Activated T-cell treated with anti-CD3 and anti-CD28 coated beads, Interleukin-2, amount 50 U/mL, for 1 hour (primary cell): ENCODE data around the gene PCF11.
A peak's percentile ranks its signal among the peaks of the same experiment; 100 is the strongest.
"Not testable (repeated sequence)": the region's sequence is repeated elsewhere in the genome, so short reads cannot be mapped to it uniquely, and the experiment has no call there.

Source experiments
- DNase-seq: peaks from one replicate; pipeline ENCODE4 v3.0.0-alpha.2; 2020

The PCF11 gene

DNA sequence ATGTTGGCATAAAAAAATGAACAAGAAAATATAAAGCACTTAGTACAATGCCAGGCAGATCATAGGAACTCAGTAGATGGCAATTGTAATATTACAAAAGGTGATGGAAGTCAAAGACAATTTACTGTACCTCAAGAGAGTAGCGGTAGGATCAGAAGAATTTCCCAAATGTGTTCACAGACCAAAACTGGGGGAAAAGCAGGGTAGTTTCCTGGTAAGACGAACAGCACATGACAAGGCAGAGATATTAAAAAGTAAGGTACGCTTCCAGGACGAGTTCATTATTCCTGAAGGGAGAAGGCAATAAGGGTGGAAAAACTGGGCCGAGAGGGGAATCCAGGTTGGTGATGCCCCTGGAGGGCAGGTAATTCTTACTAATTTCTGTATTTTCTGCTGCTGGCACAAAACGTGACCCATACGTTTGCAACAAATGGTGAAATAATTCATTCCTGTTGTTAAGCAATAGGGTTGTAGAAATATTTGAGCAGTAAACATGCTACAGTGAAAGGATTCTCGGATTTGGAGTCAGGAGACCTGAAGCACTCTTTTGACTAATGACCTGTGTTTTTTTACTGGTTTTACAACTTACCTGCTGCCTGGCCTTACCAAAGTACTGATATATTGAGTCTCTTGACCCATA, 35.8 kb downstream of the PCF11 start:
- no peak for DNase-seq

DNA sequence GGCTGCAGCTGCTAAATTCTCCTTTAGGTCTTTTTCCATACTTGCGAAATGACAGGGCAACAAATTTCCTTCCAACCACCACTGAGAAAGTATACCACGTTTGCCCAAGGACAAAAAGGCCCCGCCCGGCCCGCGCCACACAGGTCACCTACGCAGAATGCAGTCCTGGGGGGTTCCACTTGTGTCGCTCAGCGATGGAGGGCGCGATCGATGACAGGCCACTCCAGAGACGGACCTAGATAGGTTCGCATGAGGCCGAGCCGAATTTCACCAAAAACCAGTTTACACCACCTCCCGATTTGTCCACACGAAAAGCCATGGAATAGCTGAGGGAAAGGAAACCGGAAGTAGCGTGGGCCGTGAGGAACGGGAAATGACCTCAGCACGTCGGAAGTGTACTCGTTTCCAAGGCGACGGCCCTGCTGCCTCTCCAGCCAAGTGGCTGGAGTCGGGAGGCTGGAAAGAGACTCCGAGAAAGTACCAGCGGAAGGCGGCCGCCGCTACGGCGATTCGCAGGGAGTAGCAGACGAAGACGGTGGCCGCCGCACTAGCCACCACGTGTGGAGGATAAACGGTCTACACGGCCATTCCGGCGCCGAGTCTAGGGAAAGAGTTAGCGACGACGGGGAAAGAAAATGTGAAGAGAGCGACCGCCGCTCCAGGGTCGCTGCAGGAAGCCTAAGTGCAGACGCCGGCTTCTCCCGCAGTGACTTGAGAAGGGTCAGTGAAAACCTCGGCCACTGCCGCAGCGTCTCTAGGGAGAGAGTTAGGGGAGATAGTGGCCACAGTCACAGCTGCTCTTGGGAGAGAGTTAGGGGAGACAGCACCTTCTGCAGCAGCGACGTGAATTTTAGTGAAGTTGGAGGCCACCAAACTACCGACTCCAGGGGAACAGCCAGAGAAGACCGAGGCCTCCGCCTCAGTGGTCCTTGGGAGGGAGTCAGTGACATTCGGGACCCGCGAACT, 36.7 kb downstream of the PCF11 start, which contains the start of gene ANKRD42:
TSS of gene ANKRD42 (plus strand) at position 398 of the 966 bp plus-strand sequence. CDS start 959 bp downstream, outside the sequence.
- peak; percentile 82 for DNase-seq

DNA sequence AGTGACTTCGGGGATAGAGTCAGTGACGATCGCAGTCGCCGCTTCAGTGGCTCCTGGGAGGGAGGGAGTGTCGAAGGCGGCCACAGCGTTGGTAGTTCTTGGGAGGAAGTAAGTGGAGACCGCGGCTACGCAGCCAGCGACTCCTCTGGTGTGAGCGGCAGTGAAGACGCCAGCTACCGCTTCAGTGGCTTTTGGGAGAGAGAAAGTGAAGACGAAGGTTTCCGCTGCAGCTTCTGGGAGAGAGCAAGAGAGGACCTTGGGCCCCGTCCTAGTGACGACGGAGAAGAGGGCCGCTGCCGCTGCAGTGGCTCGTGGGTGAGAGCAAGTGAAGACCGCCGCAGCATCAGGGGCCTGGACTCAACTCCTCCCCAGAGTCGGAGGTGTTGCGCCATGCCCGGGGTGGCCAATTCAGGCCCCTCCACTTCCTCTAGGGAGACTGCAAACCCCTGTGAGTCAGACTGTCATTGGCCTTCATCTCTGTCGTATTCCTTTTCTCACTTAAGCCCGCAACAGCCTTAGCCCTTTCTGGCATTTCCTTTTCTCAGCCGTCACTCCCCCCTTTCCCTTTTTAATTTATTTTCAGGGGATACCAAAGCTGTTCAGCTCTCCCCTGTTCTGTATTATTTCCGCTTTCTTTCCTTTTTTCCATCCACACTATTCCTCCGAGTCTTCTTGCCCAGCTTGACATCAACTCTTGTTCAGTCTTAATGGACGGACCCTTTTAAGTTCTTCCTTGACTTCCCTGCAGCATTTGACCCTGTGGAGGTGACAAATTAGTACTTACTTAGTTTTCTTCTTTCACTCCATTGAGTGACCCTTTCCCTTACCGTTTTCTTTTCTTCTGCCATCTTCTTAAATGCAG, 37.6 kb downstream of the PCF11 start:
- peak; percentile 64 for DNase-seq

DNA sequence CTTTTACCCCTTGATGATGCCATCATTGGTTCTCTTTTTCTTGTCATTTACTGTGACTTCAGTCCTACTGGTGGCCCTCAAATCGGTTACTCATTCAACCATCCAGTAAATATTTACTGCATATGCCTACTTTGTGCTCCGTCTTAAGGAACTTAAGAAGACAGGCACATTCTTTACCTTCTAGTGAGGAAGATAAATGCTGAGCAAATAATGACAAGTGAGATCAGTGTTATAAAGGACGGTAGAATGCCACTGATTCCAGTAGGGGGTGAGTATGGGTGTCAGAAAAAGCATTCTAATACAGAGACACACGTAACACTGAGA, 38.2 kb downstream of the PCF11 start:
- DNase-seq: no peak

DNA sequence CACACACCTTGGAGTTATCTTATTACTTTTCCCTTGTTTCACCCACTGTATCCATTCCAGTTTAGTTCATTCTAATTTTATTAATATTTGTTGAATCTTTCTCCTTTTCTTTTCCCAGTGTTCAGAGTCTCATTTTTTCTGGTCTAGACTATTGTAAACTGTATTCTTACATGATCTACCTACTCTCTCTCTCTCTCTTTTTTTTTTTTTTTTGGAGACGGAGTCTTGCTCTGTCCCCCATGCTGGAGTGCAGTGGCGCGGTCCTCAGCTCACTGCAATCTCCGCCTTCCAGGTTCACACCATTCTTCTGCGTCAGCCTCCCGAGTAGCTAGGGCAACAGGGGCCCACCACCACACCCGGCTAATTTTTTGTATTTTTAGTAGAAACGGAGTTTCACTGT, 38.7 kb downstream of the PCF11 start:
- DNase-seq: no peak

DNA sequence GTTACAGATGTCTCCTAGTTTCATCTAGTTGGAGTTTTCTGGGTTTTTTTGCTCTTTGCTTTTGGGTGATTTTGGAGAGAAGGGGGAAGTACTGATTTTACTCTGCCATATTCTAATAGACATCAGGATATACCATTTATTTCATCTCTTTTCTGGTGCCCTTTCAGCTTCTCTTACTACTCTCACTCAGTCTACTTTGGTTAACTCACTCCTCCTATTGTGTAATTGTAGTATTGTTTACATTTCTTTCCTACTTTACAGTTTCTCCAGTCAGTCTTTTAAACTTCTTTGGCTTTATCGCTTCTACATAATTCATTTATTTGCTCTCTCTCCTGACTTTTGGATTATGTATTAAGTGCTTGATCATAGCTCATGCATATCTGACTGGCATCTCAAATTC, 43.1 kb downstream of the PCF11 start:
- DNase-seq: no peak

DNA sequence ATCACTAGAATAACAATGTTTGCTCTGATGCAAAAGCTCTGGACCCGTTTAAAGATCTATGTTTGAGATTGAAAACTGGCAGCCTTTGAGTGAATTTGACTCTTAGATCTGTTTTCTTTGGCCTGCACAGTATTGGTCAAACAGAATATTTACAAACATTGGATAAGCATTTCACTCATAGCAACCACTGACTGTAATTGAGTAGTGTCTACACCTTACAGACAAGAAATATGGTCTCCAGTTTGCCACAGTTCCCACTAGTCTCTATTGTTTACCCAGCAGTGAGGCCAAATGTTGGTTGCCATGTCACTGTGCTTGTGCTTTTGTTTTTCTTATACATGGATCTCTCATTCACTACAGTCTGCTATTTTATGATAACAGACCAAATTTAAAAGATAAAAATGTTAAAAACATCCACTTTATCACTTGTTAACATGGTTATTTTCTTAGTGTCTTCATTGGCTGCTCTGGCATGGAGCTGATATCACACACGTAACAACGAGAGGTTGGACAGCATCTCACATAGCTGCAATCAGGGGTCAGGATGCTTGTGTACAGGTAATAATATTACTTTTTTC, 48.8 kb downstream of the PCF11 start:
- no peak for DNase-seq

DNA sequence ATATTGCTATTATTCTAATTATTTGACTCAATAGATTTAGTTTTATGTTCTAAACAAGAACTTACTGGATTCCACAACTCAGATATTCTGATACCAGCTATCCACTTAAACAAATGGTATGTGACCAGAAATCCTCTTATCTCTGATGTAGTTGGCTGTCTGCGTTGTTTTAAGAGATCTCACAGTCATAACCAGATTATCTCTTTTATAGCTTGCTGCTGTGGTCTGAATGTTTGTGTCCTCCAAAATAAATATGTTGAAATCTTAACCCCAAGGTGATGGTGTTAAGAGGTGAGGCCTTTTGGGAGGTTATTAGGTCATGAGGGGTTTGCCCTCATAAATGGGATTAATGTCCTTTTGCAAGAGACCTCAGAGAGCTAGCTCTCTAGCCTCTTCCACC, 49.3 kb downstream of the PCF11 start:
- DNase-seq: no peak

DNA sequence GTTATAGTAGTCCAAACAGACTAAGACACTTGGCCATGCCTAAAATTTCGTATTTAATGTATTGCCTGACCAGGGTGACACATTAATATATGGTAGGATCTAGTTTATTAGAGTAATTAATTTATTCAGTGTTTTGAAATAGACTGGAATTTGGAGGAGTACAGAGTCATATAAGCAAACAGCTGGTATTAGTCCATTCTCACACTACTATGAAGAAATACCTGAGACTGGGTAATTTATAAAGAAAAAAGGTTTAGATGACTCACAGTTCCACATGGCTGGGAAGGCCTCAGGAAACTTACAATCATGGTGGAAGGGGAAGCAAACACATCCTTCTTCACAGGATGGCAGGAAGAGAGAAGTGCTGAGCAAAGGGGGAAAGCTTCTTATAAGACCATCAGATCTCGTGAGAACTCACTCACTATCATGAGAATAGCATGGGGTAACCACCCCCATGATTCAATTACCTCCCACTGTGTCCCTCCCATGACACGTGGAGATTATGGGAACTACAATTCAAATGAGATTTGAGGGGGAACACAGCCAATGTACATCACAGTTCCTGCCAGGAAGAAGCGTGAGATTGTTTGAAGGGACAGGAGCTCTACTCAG, 49.9 kb downstream of the PCF11 start:
- DNase-seq: not testable (repeated sequence)

DNA sequence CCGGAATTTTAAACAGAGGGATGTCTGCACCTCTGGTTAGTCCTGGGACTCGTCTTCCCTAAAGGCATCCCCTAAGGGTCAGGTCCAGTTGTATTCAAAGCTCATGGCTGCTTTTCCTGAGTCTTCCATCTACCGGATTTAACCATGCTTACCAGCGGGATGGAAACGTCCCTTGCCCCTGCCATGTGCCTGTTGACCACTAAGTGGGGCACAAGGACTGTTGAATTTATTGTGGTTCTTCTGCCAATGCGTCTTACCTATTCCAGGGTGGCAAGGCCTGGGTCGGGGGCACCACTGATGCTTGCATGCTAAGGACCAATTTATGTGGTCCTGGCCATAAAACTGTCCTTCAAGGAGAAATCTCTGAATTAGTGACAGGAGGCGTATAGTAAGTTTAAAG, 62.2 kb downstream of the PCF11 start:
- no peak for DNase-seq

DNA sequence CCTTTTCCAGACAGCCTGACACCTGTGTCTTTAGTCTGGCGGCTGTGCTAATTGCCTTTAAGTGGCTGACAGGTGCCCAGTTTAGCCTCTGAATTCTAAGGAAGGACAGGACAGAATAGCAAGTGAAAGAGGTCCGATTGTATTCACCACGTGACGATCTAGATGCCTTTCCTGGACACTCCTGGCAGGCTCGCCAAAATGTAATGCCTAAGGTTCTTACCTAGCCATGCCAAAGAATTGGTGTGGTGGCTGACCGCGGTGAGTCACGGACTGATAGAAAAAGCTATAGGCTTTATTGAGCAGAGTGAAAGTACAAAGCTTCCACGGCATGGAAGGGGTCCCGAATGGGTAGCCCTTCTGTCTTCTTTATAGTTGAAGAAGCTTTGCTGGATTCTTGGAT, 63.3 kb downstream of the PCF11 start:
- DNase-seq: no peak

DNA sequence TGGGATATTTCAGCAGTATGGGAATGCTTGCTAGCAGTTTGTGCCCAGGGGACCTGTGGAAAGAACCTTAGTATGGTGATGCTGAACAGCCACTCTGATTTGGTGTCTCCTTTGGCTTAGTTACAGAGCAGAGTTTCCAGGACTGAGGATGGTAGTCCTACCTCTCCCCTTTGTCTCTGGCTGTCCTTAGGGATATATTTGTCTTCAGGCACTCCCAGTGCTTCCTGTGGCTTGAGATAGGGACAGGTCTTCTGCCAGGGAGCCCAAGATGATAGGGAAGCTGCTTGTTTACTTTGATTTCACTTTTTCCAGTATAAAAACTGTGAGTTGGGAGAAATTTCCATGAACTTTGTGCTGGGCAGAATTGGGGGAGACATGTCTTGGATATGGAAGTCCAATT, 64.8 kb downstream of the PCF11 start:
- no peak for DNase-seq

DNA sequence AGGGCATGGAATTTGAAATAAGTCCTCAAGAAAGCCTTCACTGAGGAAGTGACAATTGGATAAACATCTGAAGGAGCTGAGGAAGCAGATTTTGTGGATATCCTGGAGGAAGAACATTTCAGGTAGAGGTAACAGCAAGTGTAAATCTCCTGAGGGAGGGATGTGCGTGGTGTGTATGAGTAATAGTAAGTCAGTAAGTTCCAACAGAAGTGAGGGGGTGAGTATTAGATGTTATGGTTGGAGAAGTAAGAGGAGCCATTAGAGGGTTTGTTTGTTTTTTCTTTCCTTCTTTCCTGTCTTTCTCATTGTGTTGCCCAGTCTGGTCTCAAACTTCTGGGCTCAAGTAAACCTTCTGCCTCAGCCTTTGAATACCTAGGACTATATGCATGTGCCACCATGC, 65.6 kb downstream of the PCF11 start:
- DNase-seq: no peak

DNA sequence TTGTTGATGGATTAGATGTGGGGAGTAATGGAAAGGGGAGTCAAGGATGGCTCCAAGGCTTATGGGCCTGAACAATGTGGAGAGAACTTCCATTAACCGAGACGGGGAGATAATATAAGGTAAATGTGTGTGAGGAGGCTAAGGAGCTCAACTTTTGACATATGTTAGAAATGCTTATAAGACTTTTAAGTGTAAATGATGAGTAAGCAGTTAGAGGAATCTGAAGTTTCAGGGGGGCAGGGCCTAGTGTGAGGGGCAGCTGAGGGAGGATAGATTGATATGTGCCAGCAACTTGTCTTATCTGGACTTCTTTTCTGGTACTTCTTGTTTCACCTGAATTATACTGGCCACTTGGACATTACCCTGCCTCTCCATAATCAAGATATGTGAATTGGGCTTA, 66.5 kb downstream of the PCF11 start:
- no peak for DNase-seq

DNA sequence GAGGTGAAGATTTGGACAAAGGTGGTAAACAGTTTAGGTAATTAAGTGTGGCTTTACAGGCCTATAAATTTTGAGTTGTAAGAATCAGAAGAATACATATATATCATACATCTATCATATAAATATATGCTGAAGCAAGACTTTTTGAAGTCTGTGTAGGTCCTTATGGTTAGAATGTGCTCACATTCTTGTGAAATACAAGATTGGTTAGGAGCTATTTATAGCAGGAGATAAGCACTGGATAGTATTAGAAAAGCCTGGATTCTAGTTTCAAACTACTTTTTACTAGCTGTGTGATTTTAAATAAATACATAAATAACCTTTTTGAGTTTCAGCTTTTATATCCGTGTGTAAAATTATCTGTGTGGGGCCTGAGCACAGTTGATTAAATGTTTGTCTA, 78.9 kb downstream of the PCF11 start:
- no peak for DNase-seq
